HG02981 (cell line): ENCODE measurements around the gene ANKRD33.

ENCODE experiments used
- ATAC-seq: cut with Tn5 transposase; IDR thresholded peaks from one replicate; pipeline ENCODE4 v1.9.1; 2021; ENCODE audit warnings: mild to moderate bottlenecking, moderate library complexity; ENCODE audit not compliant: unreplicated experiment

Gene ANKRD33

GRCh38 chr12:51900323-51900889 is 12.5 kb downstream of the ANKRD33 start:
- no peak for ATAC-seq

GRCh38 chr12:51901121-51901817 is 13.4 kb downstream of the ANKRD33 start:
- no peak for ATAC-seq

DNA sequence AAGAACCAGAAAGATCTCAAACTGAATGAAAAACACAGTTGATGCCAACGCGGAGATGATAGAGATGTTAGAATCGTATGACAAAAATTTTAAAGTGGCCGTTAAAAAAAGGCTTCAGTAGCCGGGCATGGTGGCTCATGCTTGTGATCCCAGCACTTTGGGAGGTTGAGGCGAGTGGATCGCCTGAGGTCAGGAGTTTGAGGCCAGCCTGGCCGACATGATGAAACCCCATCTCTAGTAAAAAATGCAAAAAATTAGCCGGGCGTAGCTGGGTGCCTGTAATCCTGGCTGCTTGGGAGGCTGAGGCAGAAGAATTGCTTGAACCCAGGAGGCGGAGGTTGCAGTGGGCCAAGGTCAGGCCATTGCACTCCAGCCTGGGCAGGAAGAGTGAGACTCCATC is 14.0 kb downstream of the ANKRD33 start:
- ATAC-seq, result no peak

DNA sequence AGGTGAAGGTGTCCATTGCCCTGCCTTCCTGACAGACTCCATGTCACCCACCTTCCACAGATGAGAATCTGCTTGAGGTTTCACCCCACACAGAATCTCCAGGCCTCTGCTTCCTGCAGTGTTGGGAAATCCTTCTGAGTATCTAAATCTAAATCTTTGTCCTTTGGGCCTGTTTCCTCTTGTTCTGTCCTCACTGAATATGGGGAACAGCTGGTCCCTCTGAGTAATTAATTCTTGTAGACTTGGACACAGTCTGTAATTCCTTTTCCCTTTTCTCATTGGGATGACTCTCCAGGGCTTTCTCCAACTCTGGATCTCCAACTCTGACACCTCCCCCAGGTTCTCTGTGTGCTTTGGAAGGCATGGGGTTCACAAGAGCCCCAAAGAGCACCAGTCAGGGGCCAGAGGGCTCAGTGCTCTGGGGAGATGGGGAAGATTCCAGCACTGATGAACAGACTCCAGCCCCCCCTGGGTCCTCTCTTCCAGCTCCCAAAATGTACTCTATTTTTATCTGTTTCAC is 17.1 kb downstream of the ANKRD33 start:
- no peak for ATAC-seq

DNA sequence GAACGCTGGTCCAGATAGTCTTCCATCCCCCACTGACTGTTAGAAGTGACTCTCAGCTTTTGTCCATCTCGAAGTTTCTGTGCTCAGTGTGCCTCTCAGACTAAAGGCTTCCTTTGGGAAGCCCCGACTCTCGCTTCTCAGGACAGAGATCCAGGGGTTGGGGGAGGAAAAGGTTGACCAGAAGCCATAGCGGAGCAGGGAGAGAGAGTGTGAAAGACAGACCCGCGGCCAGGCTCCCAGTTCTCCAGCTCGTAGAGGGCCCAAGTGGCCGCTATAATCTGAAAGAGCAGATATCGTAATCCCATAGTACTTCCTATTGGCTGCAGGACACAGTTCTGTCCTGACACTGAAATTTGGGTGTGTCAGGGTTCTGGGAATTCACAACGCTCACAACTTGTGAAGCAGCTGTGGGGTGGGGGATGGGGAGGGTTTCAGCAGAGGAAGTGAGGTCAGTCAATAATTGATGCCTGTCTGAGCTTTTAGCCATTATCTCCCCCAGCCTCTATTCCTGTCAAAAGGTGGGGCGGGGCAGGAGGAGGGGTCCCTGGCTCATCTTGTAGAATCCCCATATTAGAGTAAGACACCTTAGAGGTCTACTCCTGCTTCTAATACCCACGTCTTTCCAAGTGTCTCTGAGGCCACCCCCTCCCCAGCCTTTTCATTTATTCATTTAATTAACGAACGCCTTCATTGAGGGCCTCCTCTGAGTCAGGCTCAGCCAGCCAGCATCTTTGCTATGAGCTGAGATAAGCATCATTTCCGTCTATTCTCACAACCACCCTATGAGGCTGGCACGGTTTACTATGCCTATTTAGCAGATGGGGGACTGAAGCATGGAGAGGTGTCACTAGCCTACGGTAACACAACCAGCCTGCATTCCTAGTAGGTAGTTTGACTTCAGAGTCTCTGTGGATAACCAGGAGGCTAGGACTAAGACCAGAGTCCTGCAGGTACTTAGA is 17.8 kb downstream of the ANKRD33 start:
- ATAC-seq, result no peak

DNA sequence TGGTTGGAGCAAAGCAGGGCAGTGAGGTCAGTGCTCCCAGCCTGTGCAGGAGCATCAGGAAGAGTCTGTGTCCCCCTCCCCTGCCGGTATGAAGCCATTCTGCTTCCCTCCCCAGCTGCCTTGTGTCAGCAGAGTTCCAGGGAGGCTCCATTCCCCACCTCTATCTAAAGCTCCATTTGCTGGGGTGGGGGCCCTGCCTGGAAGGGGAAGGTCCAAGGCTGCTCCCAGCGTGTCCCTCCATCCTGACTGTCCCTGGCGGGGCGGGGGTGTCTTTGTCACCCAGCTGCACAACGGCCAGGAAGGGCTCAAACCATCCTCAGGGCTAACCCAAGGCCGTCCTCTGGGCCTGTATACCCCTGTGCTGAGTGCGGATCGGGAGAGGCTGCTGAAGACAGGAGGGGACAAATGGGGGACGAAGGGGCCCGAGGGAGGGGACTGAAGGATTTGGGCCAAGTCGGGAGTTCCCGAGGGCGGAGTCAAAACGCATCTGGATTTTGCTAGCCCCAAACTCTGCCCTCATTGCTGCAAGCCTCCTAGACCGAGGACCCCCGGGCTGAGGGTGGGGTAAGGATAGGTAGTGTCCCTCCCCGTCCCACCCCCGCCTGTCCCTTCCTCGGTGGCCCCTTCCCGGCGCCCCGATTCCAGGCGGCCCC is 18.7 kb downstream of the ANKRD33 start:
- ATAC-seq, result no peak

DNA sequence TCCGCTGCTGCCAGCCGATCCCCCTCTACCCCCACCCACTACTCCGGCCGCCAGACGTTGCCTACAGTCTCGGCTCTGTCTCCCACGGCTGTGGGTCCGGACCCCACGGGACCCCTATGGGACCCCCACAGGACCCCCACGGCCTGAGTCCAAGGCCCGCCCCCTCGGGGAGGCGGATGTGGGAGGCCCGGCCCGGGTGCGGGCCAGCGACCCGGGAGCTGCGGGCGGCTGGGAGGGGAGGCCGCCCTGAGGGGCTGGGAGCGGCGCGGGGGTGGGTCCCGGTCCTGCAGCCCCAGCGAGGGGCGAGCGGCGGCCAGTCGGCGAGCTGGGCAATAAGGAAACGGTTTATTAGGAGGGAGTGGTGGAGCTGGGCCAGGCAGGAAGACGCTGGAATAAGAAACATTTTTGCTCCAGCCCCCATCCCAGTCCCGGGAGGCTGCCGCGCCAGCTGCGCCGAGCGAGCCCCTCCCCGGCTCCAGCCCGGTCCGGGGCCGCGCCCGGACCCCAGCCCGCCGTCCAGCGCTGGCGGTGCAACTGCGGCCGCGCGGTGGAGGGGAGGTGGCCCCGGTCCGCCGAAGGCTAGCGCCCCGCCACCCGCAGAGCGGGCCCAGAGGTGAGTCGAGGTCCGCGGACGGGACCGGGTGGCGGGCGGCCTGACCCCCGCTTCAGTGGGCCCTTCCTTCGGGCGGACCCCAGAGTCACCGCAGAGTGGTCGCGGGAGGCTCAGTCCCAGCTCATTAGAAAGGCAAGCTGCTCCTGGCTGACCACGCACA is 19.4 kb downstream of the ANKRD33 start, which contains the start of gene ACVRL1:
Gene ACVRL1, plus strand, starts transcription at position 422 of the 773 bp plus-strand sequence. CDS start 4,971 bp downstream, outside the sequence.
- no peak for ATAC-seq

DNA sequence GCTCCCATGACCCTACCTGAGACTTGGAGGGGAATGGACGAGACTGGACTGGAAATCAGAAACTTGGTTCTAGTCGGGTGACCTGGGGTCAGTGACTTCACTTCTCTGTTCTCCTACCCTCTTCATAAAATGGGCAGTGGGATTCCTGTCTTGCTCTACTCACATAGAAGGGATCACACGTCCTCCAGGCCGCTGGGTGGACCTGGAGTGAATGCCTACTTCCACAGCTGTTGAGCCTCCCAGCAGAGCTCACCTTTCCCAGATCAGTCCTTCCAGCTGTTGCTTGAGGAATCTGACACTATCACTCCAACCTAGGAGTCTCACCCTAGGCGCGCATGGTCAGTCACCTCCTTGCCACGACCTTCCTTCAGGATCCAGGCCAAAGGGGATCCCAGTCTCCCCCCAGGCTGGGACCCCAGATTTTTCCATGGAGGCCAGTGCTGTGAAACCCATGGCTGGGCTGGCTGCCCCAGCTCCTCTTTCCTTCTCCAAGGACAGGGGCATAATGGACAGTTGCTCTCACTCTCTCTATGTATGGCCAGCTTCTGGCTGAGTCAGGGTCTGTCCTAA is 20.0 kb downstream of the ANKRD33 start:
- no peak for ATAC-seq

- ATAC-seq, result no peak
These were observed 21.1 kb downstream of the ANKRD33 start for GRCh38 chr12:51908876-51909592.

GRCh38 chr12:51910168-51910567 is 22.3 kb downstream of the ANKRD33 start:
- no peak for ATAC-seq

- ATAC-seq, result no peak
These were observed 22.8 kb downstream of the ANKRD33 start for GRCh38 chr12:51910691-51911090.

- ATAC-seq, result no peak
These were observed 23.4 kb downstream of the ANKRD33 start for GRCh38 chr12:51911307-51911706.

DNA sequence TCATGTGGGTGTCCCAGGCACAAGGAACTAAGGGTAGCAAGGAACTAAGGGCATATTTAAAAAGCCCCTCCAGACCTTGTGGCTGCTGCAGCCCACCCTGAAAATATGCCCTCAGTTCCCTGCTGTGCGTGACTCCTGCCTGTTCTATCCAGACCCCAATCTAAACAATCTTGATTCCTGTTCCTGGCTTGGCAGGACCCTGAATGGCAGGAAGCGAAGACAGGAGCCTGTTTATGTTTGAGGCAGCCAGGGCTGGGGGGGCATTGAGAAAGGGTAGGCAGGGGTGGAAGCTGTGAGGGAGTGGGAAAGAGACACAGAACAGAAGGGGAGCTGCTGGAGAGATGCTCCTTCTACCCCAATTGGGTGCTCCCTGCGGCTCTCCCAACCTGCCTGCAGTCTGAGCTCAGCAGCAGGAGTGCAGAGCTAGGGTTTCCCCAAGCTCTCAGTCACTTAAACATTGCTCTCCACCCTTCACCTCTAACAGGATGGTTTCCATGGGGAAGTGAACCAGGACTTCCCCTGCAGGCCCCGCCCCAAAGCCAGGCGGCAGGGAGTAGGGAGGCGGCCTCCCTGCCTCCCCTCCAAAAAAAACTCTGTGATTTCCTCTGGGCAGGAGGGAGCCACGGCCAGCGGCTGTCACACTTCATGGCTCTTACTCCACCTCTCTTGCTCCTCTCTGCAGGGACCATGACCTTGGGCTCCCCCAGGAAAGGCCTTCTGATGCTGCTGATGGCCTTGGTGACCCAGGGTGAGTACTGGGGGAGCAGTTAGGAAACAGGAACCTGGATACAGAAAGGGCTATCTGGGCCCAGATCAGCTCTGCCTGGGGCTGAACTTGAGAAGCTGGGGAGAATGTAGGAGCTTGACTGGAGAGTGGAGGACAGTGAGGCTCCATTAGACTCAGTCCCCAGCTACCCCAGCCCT is 24.1 kb downstream of the ANKRD33 start:
- no peak for ATAC-seq

DNA sequence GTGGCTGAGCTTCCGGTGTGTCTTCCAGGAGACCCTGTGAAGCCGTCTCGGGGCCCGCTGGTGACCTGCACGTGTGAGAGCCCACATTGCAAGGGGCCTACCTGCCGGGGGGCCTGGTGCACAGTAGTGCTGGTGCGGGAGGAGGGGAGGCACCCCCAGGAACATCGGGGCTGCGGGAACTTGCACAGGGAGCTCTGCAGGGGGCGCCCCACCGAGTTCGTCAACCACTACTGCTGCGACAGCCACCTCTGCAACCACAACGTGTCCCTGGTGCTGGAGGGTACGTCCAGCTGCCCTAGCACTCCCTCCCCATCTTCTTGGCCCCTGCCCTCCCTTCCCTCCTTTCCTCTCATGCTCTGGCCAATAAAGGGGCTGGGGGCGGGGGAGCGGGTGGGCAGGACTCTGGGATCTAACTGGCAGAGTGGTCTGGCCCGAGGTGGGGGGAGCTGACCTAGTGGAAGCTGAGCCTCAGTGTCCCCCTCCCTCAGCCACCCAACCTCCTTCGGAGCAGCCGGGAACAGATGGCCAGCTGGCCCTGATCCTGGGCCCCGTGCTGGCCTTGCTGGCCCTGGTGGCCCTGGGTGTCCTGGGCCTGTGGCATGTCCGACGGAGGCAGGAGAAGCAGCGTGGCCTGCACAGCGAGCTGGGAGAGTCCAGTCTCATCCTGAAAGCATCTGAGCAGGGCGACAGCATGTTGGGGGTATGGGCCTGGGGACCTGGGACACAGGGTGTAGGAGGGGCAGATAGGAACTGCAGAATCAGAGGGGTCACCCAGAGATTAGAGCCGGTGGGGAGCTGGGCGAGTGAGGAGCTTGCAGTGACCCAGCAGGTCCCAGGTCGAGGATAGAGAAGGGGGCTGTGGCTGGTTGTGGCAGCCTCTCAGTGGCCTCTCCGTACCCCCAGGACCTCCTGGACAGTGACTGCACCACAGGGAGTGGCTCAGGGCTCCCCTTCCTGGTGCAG is 25.4 kb downstream of the ANKRD33 start:
- ATAC-seq, result no peak

- no peak for ATAC-seq
These were observed 26.4 kb downstream of the ANKRD33 start for GRCh38 chr12:51914034-51914923.
